HG02885 (cell line): Measurements from ENCODE around the gene GYPC.
A peak's percentile ranks its signal among the peaks of the same experiment; 100 is the strongest.
"Not testable (repeated sequence)": the region's sequence is repeated elsewhere in the genome, so short reads cannot be mapped to it uniquely, and the experiment has no call there.

Experiments used
- ATAC-seq: cut with Tn5 transposase; IDR thresholded peaks from one replicate; pipeline ENCODE4 v1.9.1; 2021; ENCODE audit warnings: mild to moderate bottlenecking; ENCODE audit not compliant: unreplicated experiment, poor library complexity

The GYPC gene

GRCh38 chr2:126648345-126648786 is 7.6 kb upstream of the GYPC start:
- not testable (repeated sequence) for ATAC-seq

GRCh38 chr2:126649101-126649500 is 6.9 kb upstream of the GYPC start:
- ATAC-seq: no peak

DNA sequence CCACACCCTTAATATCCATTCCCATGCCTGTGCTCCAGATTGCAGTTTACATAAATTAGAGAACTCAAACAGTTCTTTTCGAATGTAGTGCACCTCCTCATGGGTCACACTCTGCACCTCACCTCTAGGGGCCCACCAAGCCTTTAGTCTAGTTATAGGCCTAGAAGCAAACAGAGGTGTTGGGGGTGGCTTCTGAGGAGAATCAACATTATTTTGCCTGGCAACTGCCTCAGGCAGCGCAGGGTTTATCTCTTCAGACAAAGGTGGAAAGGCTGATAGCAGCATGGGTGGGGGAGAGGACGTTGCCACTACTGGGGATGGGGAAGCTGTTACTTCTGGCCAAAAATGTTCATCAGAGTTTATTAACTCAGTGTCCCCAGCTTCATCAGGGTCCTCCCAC is 5.0 kb upstream of the GYPC start:
- ATAC-seq: no peak

DNA sequence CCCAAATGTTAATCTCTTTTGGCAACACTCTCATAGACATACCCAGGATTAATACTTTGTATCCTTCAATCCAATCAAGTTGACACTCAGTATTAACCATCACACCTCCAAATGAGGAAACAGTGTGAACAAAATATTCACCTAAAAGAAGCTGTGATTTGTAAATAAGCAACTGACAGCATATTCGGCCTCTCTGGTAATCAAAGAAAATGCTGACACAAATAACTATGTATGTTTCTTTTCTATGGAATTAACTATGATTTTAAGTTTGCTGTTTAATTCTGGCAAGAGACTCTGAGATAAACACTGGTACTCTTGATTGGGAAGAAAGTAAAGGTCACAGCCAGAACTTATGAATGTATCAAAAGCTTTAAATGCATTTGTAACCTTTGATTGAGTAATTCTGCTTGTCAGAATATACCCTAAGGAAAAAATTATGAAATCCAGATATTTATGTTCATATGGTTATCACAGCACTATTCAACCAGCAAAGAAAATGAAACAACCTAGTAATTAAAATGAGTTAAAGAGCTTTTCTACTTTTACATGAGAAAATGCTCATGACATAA is 3.6 kb upstream of the GYPC start:
- no peak for ATAC-seq

DNA sequence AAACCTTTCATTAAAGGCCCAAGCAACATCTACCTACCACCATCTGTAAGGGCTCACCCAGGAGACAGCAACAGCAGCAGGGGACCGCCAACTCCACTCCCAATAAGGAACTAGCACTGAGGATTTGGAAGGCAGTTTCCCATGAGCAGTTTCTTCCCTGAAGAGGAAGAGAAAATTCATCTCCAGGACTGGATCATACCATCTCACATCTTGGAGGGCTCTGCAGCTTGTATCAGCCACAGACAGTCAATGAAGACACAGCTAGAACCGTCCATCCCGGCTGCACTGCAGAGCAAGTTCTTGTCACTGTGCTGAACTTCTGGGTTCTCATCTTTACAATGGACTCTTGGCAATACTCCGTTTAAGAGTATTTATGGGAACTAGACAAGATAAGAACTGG is 2.8 kb upstream of the GYPC start:
- ATAC-seq: no peak

GRCh38 chr2:126653761-126654160 is 2.2 kb upstream of the GYPC start:
- no peak for ATAC-seq

- no peak for ATAC-seq
Measured at GRCh38 chr2:126655051-126655450, 907 bp upstream of the GYPC start.

- ATAC-seq: peak; percentile 27
Measured at GRCh38 chr2:126656431-126657147, 631 bp downstream of the GYPC start.

DNA sequence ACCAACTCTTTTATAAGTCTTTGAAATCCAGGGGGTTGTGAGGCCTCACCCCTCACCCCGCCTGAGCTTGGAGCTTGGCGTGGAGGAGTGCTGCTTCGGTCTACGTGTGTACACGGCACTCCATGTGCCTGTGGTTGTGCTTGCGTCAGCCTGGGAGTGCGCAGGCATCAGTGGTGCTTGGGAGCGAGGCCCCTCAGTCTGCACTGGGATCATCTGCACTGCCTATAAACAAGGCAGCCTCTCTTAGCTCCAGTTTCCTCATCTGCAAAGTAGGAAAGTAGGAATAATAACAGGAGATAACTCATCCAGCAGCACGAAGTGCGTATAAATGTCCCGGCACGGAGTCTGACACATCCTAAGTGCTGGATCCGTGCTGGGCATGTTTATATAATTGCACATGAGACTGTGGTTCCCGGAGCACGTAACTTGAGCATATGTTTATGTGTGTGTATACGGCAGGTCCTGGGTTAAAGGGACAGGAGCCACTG is 1.2 kb downstream of the GYPC start:
- ATAC-seq: peak; percentile 26

DNA sequence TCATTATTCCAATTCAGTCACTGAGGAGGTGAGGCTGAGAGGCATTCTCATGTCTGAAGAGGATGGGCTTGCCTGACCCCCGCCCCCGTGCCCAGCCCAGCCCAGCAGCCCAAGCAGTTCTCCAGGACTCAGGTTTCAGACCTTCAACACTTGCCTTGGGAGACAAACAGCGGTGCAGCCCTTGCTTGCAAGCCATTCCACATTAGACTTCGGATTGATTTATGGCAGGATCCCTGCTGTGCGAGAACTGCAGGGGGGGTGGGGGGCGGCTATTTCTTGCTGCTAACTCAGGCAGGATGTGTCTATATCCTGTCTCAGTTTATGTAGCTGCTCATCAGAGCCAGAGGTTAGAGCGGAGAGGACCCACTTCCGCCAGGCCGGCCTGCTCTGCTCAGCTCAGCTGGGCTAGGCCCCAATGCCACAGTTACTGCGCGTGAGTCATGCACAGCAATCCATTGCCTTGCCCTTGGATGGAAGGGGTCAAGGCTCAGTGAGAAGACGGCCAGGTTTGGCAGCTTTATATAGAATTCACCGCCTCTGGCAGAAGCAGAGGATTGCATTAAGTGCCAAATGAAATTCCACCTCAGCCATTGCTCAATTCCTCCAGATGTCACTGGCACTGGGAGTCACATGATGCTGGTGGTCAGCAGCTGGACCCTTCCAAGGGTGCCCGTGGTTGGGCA is 1.8 kb downstream of the GYPC start:
- ATAC-seq: peak; percentile 58

GRCh38 chr2:126658319-126658904 is 2.5 kb downstream of the GYPC start:
- peak; percentile 12 for ATAC-seq

- ATAC-seq: peak; percentile 49
Measured at GRCh38 chr2:126658905-126659561, 3.1 kb downstream of the GYPC start.

GRCh38 chr2:126659562-126660467 is 3.9 kb downstream of the GYPC start:
- ATAC-seq: no peak

GRCh38 chr2:126660971-126661370 is 5.0 kb downstream of the GYPC start:
- no peak for ATAC-seq

DNA sequence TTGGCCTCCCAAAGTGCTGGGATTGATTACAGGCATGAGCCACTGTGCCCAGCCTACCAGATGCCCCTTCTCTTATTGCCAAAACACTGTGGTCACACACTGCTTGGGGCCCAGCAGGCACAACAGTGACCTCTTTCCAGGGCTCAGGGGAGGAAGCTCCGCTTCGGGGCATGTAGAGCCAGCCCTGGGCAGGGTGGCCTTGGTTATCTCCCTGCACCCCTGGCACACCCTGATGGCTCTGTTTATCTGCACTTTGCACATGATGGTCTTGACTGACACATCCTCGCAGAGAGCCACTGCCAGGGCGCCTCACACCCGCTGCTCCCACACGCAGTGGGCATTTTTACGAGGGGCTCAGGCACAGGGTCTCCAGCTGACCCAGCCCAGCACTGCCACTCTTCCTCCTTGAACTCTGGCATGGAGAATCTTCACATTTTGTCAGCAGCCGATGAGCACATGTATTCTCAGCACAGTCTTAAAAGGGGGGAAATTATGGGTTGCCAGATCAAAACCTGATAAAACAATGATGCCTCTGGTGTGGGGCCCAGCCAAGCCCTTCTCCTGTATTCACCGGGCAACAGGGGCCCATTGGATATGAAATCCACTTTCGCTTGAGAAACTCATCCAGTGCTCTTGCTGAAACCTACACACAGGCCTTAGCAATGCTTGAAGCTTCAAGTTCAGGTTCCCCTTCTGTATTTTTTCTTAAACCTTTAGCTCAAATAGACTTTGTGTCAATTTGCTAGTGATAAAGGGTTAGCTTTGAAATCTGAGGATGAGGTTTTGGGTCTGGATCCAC is 5.9 kb downstream of the GYPC start:
- ATAC-seq: no peak

DNA sequence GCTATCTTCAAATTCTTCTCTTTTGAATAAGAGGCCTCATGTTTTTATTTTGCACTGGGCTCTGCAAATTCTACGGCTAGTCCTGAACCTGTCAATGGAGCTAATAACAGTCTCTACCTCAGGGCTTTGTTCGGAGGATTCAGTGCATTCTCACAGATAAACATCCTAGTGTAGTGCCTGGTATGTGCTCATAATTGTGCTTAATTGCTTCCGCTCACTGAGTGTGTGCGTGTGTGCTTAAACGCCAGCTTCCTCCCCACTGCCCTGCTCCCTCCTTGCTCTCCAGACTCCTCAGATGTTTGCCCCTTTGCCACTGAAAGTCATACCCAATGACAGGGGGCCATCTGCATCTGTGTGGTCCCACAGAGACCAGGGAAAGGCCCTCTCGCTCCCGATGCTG is 6.7 kb downstream of the GYPC start:
- no peak for ATAC-seq

DNA sequence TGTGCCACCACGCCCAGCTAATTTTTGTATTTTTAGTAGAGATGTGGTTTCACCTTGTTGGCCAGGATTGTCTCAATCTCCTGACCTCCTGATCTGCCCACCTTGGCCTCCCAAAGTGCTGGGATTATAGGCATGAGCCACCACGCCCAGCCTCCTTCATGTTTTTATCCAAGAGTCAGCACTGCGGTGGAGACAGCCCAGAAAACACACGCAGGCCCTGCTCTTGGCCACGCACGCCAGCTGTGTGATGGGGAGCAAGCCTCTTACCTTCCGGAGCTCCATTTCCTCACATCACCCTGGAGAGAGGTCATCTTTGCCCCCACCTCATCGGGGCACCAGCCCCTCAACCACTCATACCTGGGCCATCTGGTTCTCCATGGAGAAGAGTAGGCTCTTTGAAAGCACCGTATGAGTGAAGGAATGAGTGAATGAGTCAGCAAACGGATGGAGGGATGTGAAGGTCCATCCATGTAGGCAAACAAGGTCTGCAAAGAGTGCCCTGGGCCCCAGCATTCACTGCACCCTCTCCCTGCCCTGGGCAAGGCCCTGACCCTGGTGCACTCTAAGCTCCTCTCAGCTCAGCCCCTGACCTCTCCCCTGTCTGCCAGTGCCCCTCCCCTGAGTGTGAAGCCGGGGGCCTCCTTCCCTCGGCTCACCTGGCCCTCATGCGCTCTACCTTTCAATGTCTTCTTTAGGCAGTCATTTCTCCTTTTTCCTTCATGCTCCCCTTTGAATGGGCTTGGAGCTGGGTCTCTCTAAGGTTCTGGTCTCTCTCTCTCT is 7.4 kb downstream of the GYPC start:
- ATAC-seq: no peak

GRCh38 chr2:126664234-126664633 is 8.3 kb downstream of the GYPC start:
- ATAC-seq: peak; percentile 77
